Measurements from ENCODE around the gene SLC50A1. TPM values are rescaled to one million over a fixed set of nuclear protein-coding genes. Genes with fewer than 3 reads are reported as not detected.
A peak's percentile ranks its signal among the peaks of the same experiment; 100 is the strongest.

Gene SLC50A1
- total RNA-seq, 1 experiment from 2014 or later, result 24.9 TPM

GRCh38 chr1:155091071-155092051 is 44.3 kb upstream of the SLC50A1 start:
- Histone ChIP-seq H3K27me3 (ENCODE audit: insufficient read depth, low read length) (peaks cover 2% of the 10 kb centered on the region; the same call in 1 of the 2 replicates), H3K23me2 (ENCODE audit: insufficient read length, low read depth, low read length, poor library complexity, severe bottlenecking) (peaks cover 7% of the 10 kb centered on the region), H2BK20ac (ENCODE audit: low read depth, low read length, poor library complexity, severe bottlenecking) (no peak overlapping the region), H3K79me2 (ENCODE audit: insufficient read depth, low read length) (no peaks in the 10 kb centered on the region), H3K4ac (ENCODE audit: low read depth, low read length) (no peak overlapping the region), H3K4me2 (ENCODE audit: insufficient read depth, insufficient read length, low read length) (peak overlapping the region; percentile 10), H3K56ac (ENCODE audit: insufficient read length, low read depth, low read length) (no peak overlapping the region), H2BK15ac (ENCODE audit: low read depth, low read length) (no peak overlapping the region), H3K18ac (ENCODE audit: insufficient read length, low read depth, low read length) (no peak overlapping the region), H3K23ac (ENCODE audit: insufficient read length, low read depth, low read length) (no peak overlapping the region), H2AFZ (ENCODE audit: low read length) (no peak overlapping the region), H3K9me3 (ENCODE audit: control insufficient read depth, low read depth, low read length) (no peaks in the 10 kb centered on the region), H3K27ac (ENCODE audit: insufficient read length, low read depth, low read length) (no peak overlapping the region), H3K14ac (ENCODE audit: insufficient read depth, low read length) (no peak overlapping the region), H4K5ac (ENCODE audit: insufficient read length, low read depth, low read length) (no peak overlapping the region), H3K9ac (ENCODE audit: extremely low read depth, insufficient read length, low read length) (no peak overlapping the region), H2BK5ac (ENCODE audit: insufficient read length, low read length) (no peak overlapping the region), H2BK120ac (ENCODE audit: low read depth, low read length, poor library complexity, severe bottlenecking) (no peak overlapping the region), H3K79me1 (ENCODE audit: insufficient read depth, low read depth, low read length, poor library complexity, severe bottlenecking) (no peaks in the 10 kb centered on the region), H3T11ph (ENCODE audit: low read length) (no peak overlapping the region), H4K8ac (replicated peaks; ENCODE audit: insufficient read length, low read depth, low read length) (no peak overlapping the region), H4K91ac (ENCODE audit: insufficient read length, low read depth, low read length) (no peak overlapping the region), H2BK12ac (ENCODE audit: insufficient read length, low read depth, low read length) (no peak overlapping the region), H4K20me1 (ENCODE audit: control insufficient read depth, insufficient read depth, insufficient read length) (no peaks in the 10 kb centered on the region), H2AK5ac (ENCODE audit: insufficient read length, low read length) (no peak overlapping the region), H3K4me1 (ENCODE audit: insufficient read depth, low read length) (no peaks in the 10 kb centered on the region)
- 0 out of 7 replicates have a peak, but pooled peaks cover 0 to 4% (median 0%) of the 10 kb centered on the region in 3 experiments for H3K36me3 Mint-ChIP-seq (ENCODE audit: insufficient read depth in 1 of 3, low read depth in 3 of 3)
- peak; percentile 91 for DNase-seq
- TF ChIP-seq CTCF (conservative IDR thresholded peaks at IDR 0.05), result peak; percentile 99
- no peak overlapping the region for H3K27ac Mint-ChIP-seq
- WGBS (ENCODE audit: extremely low coverage, insufficient read length, low lambda C conversion rate), result no CpG with 5 or more reads among the region's 29 CpGs
- H3K27me3 Mint-ChIP-seq (ENCODE audit: low read depth), result peaks cover 50% of the 10 kb centered on the region
- peaks cover 17 to 35% of the 10 kb centered on the region in 2 experiments for H3K4me1 Mint-ChIP-seq
- peak overlapping the region in 1 of 2 experiments; percentile 27; a peak in 2 of 5 replicates for H3K4me3 Mint-ChIP-seq
- H3K9me3 Mint-ChIP-seq, result no peaks in the 10 kb centered on the region; a peak in 1 of 5 replicates
